NT2/D1 (cell line): ENCODE measurements around the gene NKAIN2.

ENCODE experiments used
- SUZ12 ChIP-seq: IDR thresholded peaks from 2 replicates; pipeline ENCODE4 v1.6.1; 2011; ENCODE audit not compliant: insufficient read length, insufficient read depth; ENCODE audit errors: extremely low read depth
- YY1 ChIP-seq: IDR thresholded peaks from 2 replicates; pipeline ENCODE4 v1.6.1; 2011; ENCODE audit not compliant: insufficient read length, insufficient read depth
- ZNF274 ChIP-seq: IDR thresholded peaks from 2 replicates; pipeline ENCODE4 v1.6.1; 2011; ENCODE audit warnings: mild to moderate bottlenecking, low read depth, low read length

DNA sequence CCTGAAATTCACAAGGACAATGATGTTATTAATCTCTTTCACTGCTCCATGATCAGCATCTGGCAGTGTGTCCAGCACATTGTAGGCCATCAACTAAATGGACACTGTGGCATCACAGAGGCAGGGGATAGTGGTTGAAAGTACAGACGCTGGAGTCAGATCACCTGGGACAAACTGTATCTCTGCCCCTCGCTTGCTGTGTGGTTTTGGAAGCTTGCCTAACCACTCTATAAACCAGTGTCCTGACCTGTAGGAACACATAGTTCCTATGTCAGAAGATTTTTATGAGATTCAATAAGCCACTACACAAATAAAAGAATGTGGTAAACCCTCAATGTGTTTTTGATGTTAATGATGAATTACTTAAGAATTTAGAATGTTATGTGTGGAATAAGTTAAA is 939.3 kb downstream of the NKAIN2 start:
- TF ChIP-seq YY1, result no peak
- TF ChIP-seq ZNF274, result no peak
- no peak for TF ChIP-seq SUZ12
